Keratinocyte (primary cell): ENCODE measurements around the gene PNKD. TPM values are rescaled to one million over a fixed set of nuclear protein-coding genes. Genes with fewer than 3 reads are reported as not detected.

ENCODE experiments used
- DNase-seq: peaks from one replicate; pipeline ENCODE4 v3.0.0-alpha.2; 2011; ENCODE audit warnings: low read depth, missing footprints, low spot score
- FAIRE-seq: peaks from 2 replicates; lab custom pipeline; 2011; peaks lifted over from hg19 to GRCh38; lab: Jason Lieb, UNC
- H2AFZ ChIP-seq: 2 replicates; pipeline ENCODE4 v1.6.0; 2012; ENCODE audit warnings: low read length, control low read depth, inconsistent platforms; ENCODE audit not compliant: control insufficient read depth
- H3K27ac ChIP-seq: 2 replicates; pipeline ENCODE4 v1.5.1; 2011; ENCODE audit warnings: low read length; ENCODE audit not compliant: control insufficient read depth, insufficient read depth
- H3K27me3 ChIP-seq: 3 replicates; pipeline ENCODE4 v1.6.0; 2011; ENCODE audit warnings: low read length; ENCODE audit not compliant: control insufficient read depth, insufficient read depth; ENCODE audit errors: extremely low read depth
- H3K36me3 ChIP-seq, 2 experiments: 2 replicates in 1 of 2; 3 replicates in 1 of 2; pipeline ENCODE4 v1.5.1; 2011; ENCODE audit warnings: low read length in 2 of 2, mild to moderate bottlenecking in 1 of 2; ENCODE audit not compliant: control insufficient read depth in 2 of 2, insufficient read depth in 2 of 2; ENCODE audit errors: extremely low read depth in 1 of 2
- H3K4me1 ChIP-seq: 3 replicates; pipeline ENCODE4 v1.5.1; 2011; ENCODE audit warnings: low read length; ENCODE audit not compliant: control insufficient read depth, insufficient read depth; ENCODE audit errors: extremely low read depth
- H3K4me2 ChIP-seq: 3 replicates; pipeline ENCODE4 v1.6.0; 2011; ENCODE audit warnings: low read depth, low read length; ENCODE audit not compliant: control insufficient read depth, insufficient read depth; ENCODE audit errors: extremely low read depth
- H3K4me3 ChIP-seq, 3 experiments: fragments of 200-600 bp in 1 of 3; sonication (generic) in 1 of 3; 2 replicates in 2 of 3; 3 replicates in 1 of 3; pipeline ENCODE4 v1.5.1; 2011 to 2016; ENCODE audit warnings: low read length in 3 of 3, mild to moderate bottlenecking in 3 of 3, control low read depth in 2 of 3, inconsistent platforms in 1 of 3, low read depth in 1 of 3, mixed read lengths in 1 of 3, mixed run types in 1 of 3, moderate library complexity in 1 of 3; ENCODE audit not compliant: control insufficient read depth in 2 of 3, insufficient read depth in 2 of 3; ENCODE audit errors: extremely low read depth in 1 of 3
- H3K79me2 ChIP-seq: 2 replicates; pipeline ENCODE4 v1.6.0; 2012; ENCODE audit warnings: low read length; ENCODE audit not compliant: control insufficient read depth, insufficient read depth
- H3K9ac ChIP-seq: 3 replicates; pipeline ENCODE4 v1.6.0; 2011; ENCODE audit warnings: low read length; ENCODE audit not compliant: control insufficient read depth, insufficient read depth; ENCODE audit errors: extremely low read depth
- H3K9me1 ChIP-seq: 3 replicates; pipeline ENCODE4 v1.6.0; 2011; ENCODE audit warnings: low read length; ENCODE audit not compliant: control insufficient read depth, insufficient read depth; ENCODE audit errors: extremely low read depth
- H3K9me3 ChIP-seq: 2 replicates; pipeline ENCODE4 v1.5.1; 2012; ENCODE audit warnings: low read depth, low read length; ENCODE audit not compliant: control insufficient read depth
- H4K20me1 ChIP-seq: 3 replicates; pipeline ENCODE4 v1.6.0; 2011; ENCODE audit warnings: low read length; ENCODE audit not compliant: control insufficient read depth, insufficient read depth; ENCODE audit errors: extremely low read depth
- CTCF ChIP-seq, 3 experiments: IDR thresholded peaks in 1 of 3; conservative IDR thresholded peaks in 1 of 3; optimal IDR thresholded peaks in 1 of 3; 2 replicates in 2 of 3; 3 replicates in 1 of 3; pipeline versions ENCODE3 to v1.5.1; 2011; ENCODE audit warnings: low read length in 3 of 3, mild to moderate bottlenecking in 3 of 3, moderate library complexity in 2 of 3, control low read depth in 1 of 3, inconsistent platforms in 1 of 3; ENCODE audit not compliant: insufficient read depth in 2 of 3; ENCODE audit errors: extremely low read depth in 1 of 3
- EZH2 ChIP-seq: IDR thresholded peaks from one replicate; pipeline ENCODE4 v1.6.1; 2012; ENCODE audit warnings: inconsistent platforms, mild to moderate bottlenecking, low read length, moderate library complexity
- dilution Hi-C: fragments of 300-500 bp; cut with MboI; formaldehyde crosslinking; loops from one replicate; pipeline ENCODE4 v1.7.0; 2020; ENCODE audit warnings: low sequenced_read_pairs; ENCODE audit not compliant: extremely low pct_ligation_motif_present
- polyA minus RNA-seq, 3 experiments: library from RNA; depleted of rRNA, polyadenylated mRNA; stranded (reverse); fragments of >200 nt; gene quantifications; 1 replicate in 1 of 3; 2 replicates in 1 of 3; 3 replicates in 1 of 3; pipeline ENCODE4 v1.2.3, GENCODE V29; 2011
- polyA plus RNA-seq, 5 experiments: library from polyadenylated mRNA; depleted of rRNA in 3 of 5; stranded (reverse) in 3 of 5; stranded (forward) in 1 of 5; unstranded in 1 of 5; fragments of >200 nt; gene quantifications; 1 replicate in 1 of 5; 2 replicates in 3 of 5; 3 replicates in 1 of 5; pipeline versions ENCODE4 v1.2.1 to v1.2.3, GENCODE V29; 2011 to 2012; ENCODE audit warnings: missing spikeins in 2 of 5, low read depth in 1 of 5, low replicate concordance in 1 of 5

Gene PNKD
- polyA plus RNA-seq: 21.8 to 36.2 TPM (median 22.8 TPM) in 3 replicates
- 10.8 TPM for polyA plus RNA-seq (2011; ENCODE audit: low read depth)
- polyA plus RNA-seq (2011; cell fraction: cytosol; rRNA removed): 20.8 and 30.2 TPM in 2 replicates
- 21.9 and 23.9 TPM in 2 replicates for polyA plus RNA-seq (2011; cell fraction: nucleus; rRNA removed)
- 29.2 and 36.6 TPM in 2 replicates for polyA plus RNA-seq (2012; ENCODE audit: low replicate concordance)
- polyA minus RNA-seq: 6.2 to 31.2 TPM (median 9.2 TPM) in 3 replicates
- polyA minus RNA-seq (2011; cell fraction: cytosol; rRNA and poly(A)+ RNA removed): 13.4 TPM
- 5.5 and 7.0 TPM in 2 replicates for polyA minus RNA-seq (2011; cell fraction: nucleus; rRNA and poly(A)+ RNA removed)

GRCh38 chr2:218269900-218270720 is at the start of gene PNKD, which contains the start of gene AAMP:
TSS of gene PNKD (plus strand) at chr2:218270519. CDS start at chr2:218270536, 17 bp downstream.
TSS of gene AAMP (minus strand) at chr2:218270137. CDS start at chr2:218270086, 51 bp downstream.
- H3K9me3 ChIP-seq: no peaks in the 10 kb centered on the region
- peaks cover 14% of the 10 kb centered on the region for H3K79me2 ChIP-seq
- TF ChIP-seq CTCF (optimal IDR thresholded peaks at IDR 0.05 in 1 of 3, IDR thresholded peaks at IDR 0.05 in 1 of 3, conservative IDR thresholded peaks at IDR 0.05 in 1 of 3; ENCODE audit: extremely low read depth in 1 of 3, insufficient read depth in 2 of 3, low read length in 3 of 3) (no peak), EZH2 (no peak)
- peaks cover 2% of the 10 kb centered on the region for H3K9me1 ChIP-seq
- H2AFZ ChIP-seq: peak within 1 kb of the TSS; percentile 86
- DNase-seq: peak; percentile 90
- peak; percentile 65 for FAIRE-seq
- H3K9ac ChIP-seq: peak within 1 kb of the TSS; percentile 94
- peak within 1 kb of the TSS; percentile 100 for H3K4me2 ChIP-seq
- H3K27me3 ChIP-seq: no peaks in the 10 kb centered on the region
- H4K20me1 ChIP-seq: no peaks in the 10 kb centered on the region
- peak within 1 kb of the TSS; percentile 89 for H3K27ac ChIP-seq
- dilution Hi-C loops: no loop called here
- H3K4me3 ChIP-seq: peak within 1 kb of the TSS; percentile 76 to 96 (median 93)
- peaks cover 30 to 31% of the 10 kb centered on the region in 2 experiments for H3K36me3 ChIP-seq
- H3K4me1 ChIP-seq: peaks cover 27% of the 10 kb centered on the region

GRCh38 chr2:218221000-218221399 is 49.3 kb upstream of the PNKD start:
- dilution Hi-C loops: no loop called here
- Histone ChIP-seq H3K4me2 (peak overlapping the region; percentile 71), H3K9me1 (peaks cover 4% of the 10 kb centered on the region), H3K27ac (peak overlapping the region; percentile 10), H3K79me2 (peaks cover 88% of the 10 kb centered on the region), H3K9ac (no peak overlapping the region), H3K9me3 (no peaks in the 10 kb centered on the region), H3K27me3 (no peaks in the 10 kb centered on the region), H3K4me1 (peaks cover 48% of the 10 kb centered on the region), H2AFZ (no peak overlapping the region), H3K4me3 (peak overlapping the region in 2 of 3 experiments; percentile 46 to 96), H4K20me1 (peaks cover 45% of the 10 kb centered on the region), H3K36me3 (peaks cover 15 to 24% of the 10 kb centered on the region in 2 experiments)
- FAIRE-seq: no peak
- DNase-seq: no peak
- TF ChIP-seq CTCF (optimal IDR thresholded peaks at IDR 0.05 in 1 of 3, IDR thresholded peaks at IDR 0.05 in 1 of 3, conservative IDR thresholded peaks at IDR 0.05 in 1 of 3; ENCODE audit: extremely low read depth in 1 of 3, insufficient read depth in 2 of 3, low read length in 3 of 3): no peak
